MM.1S (cell line): ENCODE data around the gene CERKL.

Source experiments
- DNase-seq: peaks from one replicate; pipeline ENCODE4 v3.0.0-alpha.2; 2015
- H2AFZ ChIP-seq: fragments of 300-600 bp; sonication (generic); 2 replicates; pipeline ENCODE4 v1.6.0; 2016; ENCODE audit warnings: antibody characterized with exemption, low read length
- H3F3A ChIP-seq: fragments of 300-600 bp; sonication (generic); 2 replicates; pipeline ENCODE4 v1.6.1; 2016; ENCODE audit warnings: mild to moderate bottlenecking, antibody characterized with exemption, low read length, moderate library complexity, mixed read lengths; ENCODE audit not compliant: insufficient read depth
- H3K27ac ChIP-seq: fragments of 300-600 bp; sonication (generic); 2 replicates; pipeline ENCODE4 v1.5.1; 2016; ENCODE audit warnings: mild to moderate bottlenecking, low read length
- H3K27me3 ChIP-seq: fragments of 300-600 bp; sonication (generic); replicated peaks from 2 replicates; pipeline ENCODE4 v1.6.0; 2016; ENCODE audit warnings: low read length; ENCODE audit not compliant: insufficient read depth
- H3K36me3 ChIP-seq: fragments of 300-600 bp; sonication (generic); replicated peaks from 2 replicates; pipeline ENCODE4 v1.6.1; 2016; ENCODE audit warnings: mild to moderate bottlenecking, low read length, mixed read lengths; ENCODE audit not compliant: insufficient read depth
- H3K4me1 ChIP-seq: fragments of 300-600 bp; sonication (generic); 2 replicates; pipeline ENCODE4 v1.6.1; 2016; ENCODE audit warnings: low read length, mixed read lengths
- H3K4me2 ChIP-seq: fragments of 300-600 bp; sonication (generic); 2 replicates; pipeline ENCODE4 v1.6.0; 2016; ENCODE audit warnings: low read depth, low read length
- H3K4me3 ChIP-seq: fragments of 300-600 bp; sonication (generic); 2 replicates; pipeline ENCODE4 v1.5.1; 2016; ENCODE audit warnings: low read length, mixed read lengths
- H3K79me2 ChIP-seq: fragments of 300-600 bp; sonication (generic); 2 replicates; pipeline ENCODE4 v1.6.1; 2016; ENCODE audit warnings: mixed run types, low read length, mixed read lengths
- H3K9ac ChIP-seq: fragments of 300-600 bp; sonication (generic); 2 replicates; pipeline ENCODE4 v1.6.1; 2016; ENCODE audit warnings: low read length, mixed read lengths
- H3K9me2 ChIP-seq: fragments of 300-600 bp; sonication (generic); replicated peaks from 2 replicates; pipeline ENCODE4 v1.6.1; 2016; ENCODE audit warnings: mild to moderate bottlenecking, low read length, mixed read lengths; ENCODE audit not compliant: insufficient read depth
- H3K9me3 ChIP-seq: fragments of 300-600 bp; sonication (generic); replicated peaks from 2 replicates; pipeline ENCODE4 v1.6.1; 2016; ENCODE audit warnings: mild to moderate bottlenecking, low read length, mixed read lengths; ENCODE audit not compliant: insufficient read depth
- H4K20me1 ChIP-seq: fragments of 300-600 bp; sonication (generic); 2 replicates; pipeline ENCODE4 v1.6.1; 2016; ENCODE audit warnings: mild to moderate bottlenecking, low read length, moderate library complexity, mixed read lengths; ENCODE audit not compliant: insufficient read depth
- EZH2 ChIP-seq: fragments of 300-600 bp; sonication (generic); optimal IDR thresholded peaks from 2 replicates; pipeline ENCODE3; 2017; ENCODE audit warnings: low read depth, mild to moderate bottlenecking, antibody characterized with exemption, low read length, mixed read lengths
- EZH2phosphoT487 ChIP-seq: fragments of 300-600 bp; sonication (generic); IDR thresholded peaks from 2 replicates; pipeline ENCODE4 v1.6.1; 2018; ENCODE audit warnings: antibody characterized with exemption, low read length
- TF ChIP-seq, protein P1 (sequence below): fragments of 300-600 bp; sonication (generic); IDR thresholded peaks from 2 replicates; pipeline ENCODE4 v1.5.1; 2016; ENCODE audit warnings: antibody characterized with exemption, low read length, mixed read lengths

CERKL gene

DNA sequence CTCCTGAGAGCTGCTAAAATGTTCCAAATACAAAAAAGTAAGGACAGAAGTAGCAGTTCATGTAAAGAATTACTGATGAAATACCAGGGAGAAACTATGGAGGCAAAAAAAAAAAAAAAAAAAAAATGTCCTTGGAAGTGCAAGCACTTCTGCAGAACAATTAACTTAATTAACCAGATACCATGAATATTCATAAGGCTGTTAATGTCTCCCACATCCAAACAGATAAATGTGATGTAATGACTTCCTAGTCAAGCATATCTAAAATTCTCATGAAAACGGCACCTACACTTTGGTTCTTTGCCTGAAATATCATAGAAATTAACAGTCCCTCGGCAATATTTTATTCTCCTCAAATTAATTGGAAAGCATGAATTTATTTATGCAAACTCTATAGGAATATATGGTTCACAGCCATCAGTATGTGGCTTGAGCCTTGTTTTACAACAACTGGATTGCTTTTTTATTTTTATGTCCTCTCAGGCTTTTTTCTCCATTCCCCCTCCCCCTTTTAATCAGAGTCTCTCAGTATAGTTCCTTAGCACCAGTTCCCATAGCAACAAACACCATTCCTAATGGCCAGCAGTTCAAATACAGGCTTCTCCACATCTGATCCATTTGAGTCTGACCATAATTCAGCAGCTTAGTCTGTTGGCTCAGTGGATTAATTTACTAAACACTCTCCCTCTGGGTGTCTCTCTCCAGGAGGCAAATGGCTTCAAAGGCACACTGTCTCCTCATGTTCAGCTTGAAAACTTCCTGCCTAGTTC, 102.7 kb downstream of the CERKL start:
- Histone ChIP-seq H4K20me1 (no peaks in the 10 kb centered on the region), H3K4me1 (no peaks in the 10 kb centered on the region), H3K36me3 (no peaks in the 10 kb centered on the region), H2AFZ (no peak overlapping the region), H3K9me2 (no peaks in the 10 kb centered on the region), H3K9me3 (no peaks in the 10 kb centered on the region), H3K79me2 (no peaks in the 10 kb centered on the region), H3K4me3 (no peak overlapping the region), H3K27me3 (no peaks in the 10 kb centered on the region), H3F3A (no peaks in the 10 kb centered on the region), H3K4me2 (no peak overlapping the region), H3K9ac (no peak overlapping the region), H3K27ac (no peak overlapping the region)
- no peak for DNase-seq
- TF ChIP-seq EZH2: no peak
- TF ChIP-seq, protein P1, sequence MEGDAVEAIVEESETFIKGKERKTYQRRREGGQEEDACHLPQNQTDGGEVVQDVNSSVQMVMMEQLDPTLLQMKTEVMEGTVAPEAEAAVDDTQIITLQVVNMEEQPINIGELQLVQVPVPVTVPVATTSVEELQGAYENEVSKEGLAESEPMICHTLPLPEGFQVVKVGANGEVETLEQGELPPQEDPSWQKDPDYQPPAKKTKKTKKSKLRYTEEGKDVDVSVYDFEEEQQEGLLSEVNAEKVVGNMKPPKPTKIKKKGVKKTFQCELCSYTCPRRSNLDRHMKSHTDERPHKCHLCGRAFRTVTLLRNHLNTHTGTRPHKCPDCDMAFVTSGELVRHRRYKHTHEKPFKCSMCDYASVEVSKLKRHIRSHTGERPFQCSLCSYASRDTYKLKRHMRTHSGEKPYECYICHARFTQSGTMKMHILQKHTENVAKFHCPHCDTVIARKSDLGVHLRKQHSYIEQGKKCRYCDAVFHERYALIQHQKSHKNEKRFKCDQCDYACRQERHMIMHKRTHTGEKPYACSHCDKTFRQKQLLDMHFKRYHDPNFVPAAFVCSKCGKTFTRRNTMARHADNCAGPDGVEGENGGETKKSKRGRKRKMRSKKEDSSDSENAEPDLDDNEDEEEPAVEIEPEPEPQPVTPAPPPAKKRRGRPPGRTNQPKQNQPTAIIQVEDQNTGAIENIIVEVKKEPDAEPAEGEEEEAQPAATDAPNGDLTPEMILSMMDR: no peak
- TF ChIP-seq EZH2phosphoT487: no peak

DNA sequence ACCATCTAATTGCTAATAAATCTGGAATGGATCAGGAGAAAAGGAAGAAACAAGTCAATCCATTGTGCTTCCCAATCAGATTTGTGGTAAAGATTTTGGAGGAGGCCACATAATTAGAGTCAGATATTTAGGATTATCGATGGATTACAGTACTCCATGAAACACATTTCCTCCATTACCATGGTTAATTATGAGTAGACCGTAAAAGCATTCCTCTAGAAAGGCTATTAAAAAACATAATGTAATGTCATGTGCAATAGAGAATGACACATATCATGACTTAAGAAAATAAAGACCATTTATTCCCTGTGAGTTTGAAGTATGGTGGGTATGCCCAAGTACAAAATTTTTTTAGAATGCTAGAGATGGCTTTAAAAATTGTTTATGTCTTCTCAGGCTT, 103.7 kb downstream of the CERKL start:
- TF ChIP-seq, protein P1: no peak
- no peak for TF ChIP-seq EZH2
- no peaks in the 10 kb centered on the region for H3K36me3 ChIP-seq
- H3F3A ChIP-seq: no peaks in the 10 kb centered on the region
- no peaks in the 10 kb centered on the region for H4K20me1 ChIP-seq
- no peaks in the 10 kb centered on the region for H3K4me1 ChIP-seq
- H3K9ac ChIP-seq: no peak overlapping the region
- H3K4me2 ChIP-seq: no peak overlapping the region
- no peaks in the 10 kb centered on the region for H3K79me2 ChIP-seq
- no peak overlapping the region for H3K27ac ChIP-seq
- no peaks in the 10 kb centered on the region for H3K9me2 ChIP-seq
- no peak overlapping the region for H3K4me3 ChIP-seq
- H2AFZ ChIP-seq: no peak overlapping the region
- H3K27me3 ChIP-seq: no peaks in the 10 kb centered on the region
- H3K9me3 ChIP-seq: no peaks in the 10 kb centered on the region
- DNase-seq: no peak

DNA sequence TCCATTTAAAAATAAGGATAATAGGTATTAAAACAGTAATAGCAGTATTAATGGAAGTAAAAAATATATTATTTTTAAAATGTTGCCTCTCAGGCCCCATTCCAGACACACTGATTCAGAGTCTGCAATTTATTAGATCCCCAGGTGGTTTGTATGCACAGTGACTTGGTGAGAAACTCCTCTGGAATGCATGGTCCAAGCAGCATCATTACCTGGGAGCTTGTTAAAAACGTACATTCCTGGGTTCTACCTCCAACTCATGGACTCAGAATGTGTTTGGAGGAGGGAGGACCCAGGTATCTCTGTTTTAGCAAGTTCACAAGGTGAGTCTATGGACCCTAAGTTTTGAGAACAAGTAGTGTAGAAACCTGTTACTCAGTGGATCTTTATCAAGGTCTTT, 104.1 kb downstream of the CERKL start:
- no peak overlapping the region for H3K27ac ChIP-seq

More for the DNA sequence above, 104.1 kb downstream of the CERKL start:
- Histone ChIP-seq H3K4me3 (no peak overlapping the region), H3K27me3 (no peaks in the 10 kb centered on the region), H3K36me3 (no peaks in the 10 kb centered on the region), H3K9ac (no peak overlapping the region), H3K9me3 (no peaks in the 10 kb centered on the region), H4K20me1 (no peaks in the 10 kb centered on the region), H2AFZ (no peak overlapping the region), H3K4me2 (no peak overlapping the region), H3K4me1 (no peaks in the 10 kb centered on the region), H3F3A (no peaks in the 10 kb centered on the region), H3K9me2 (no peaks in the 10 kb centered on the region), H3K79me2 (no peaks in the 10 kb centered on the region)
- no peak for TF ChIP-seq EZH2phosphoT487
- TF ChIP-seq, protein P1: no peak
- TF ChIP-seq EZH2: no peak
- DNase-seq: no peak
